Mammary epithelial cell (primary cell): ENCODE measurements around the gene DHH.

Experiments
- CTCF ChIP-seq, 2 donors: IDR thresholded peaks in 1 of 2; conservative IDR thresholded peaks in 1 of 2; 2 replicates each; pipeline ENCODE4 v1.5.1; 2011 to 2012; ENCODE audit warnings: inconsistent platforms in 2 of 2, low read length in 2 of 2, mild to moderate bottlenecking in 2 of 2, control low read depth in 1 of 2, low read depth in 1 of 2; ENCODE audit not compliant: insufficient read depth in 1 of 2; ENCODE audit errors: extremely low read depth in 1 of 2
- EZH2 ChIP-seq: IDR thresholded peaks from 2 replicates; pipeline ENCODE4 v1.6.1; 2012; ENCODE audit warnings: low read length, inconsistent platforms, borderline replicate concordance

DNA sequence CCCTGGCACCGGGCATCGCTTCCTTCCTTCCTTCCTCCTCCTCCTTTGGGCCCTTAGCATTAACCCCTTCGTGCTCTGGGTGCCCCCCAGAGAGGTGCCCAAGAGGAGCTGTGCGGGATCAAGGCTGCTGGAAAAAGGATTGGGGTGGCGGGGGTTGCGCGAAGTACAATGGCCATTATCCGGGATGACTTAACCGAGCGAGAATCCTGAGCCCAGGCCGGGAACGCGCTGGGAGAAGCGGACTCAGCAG lies 2.8 kb downstream of the DHH start:
- TF ChIP-seq CTCF (conservative IDR thresholded peaks at IDR 0.05 in 1 of 2, IDR thresholded peaks at IDR 0.05 in 1 of 2; ENCODE audit: extremely low read depth in 1 of 2, insufficient read depth in 1 of 2, low read depth in 1 of 2, low read length in 2 of 2) (no peak), EZH2 (no peak)
